HEK293T (cell line): ENCODE results near the gene UPK3B.
"Not testable (repeated sequence)": the region's sequence is repeated elsewhere in the genome, so short reads cannot be mapped to it uniquely, and the experiment has no call there.

Experiments used
- BHLHE40 ChIP-seq: fragments of 450-650 bp; IDR thresholded peaks from 2 replicates; pipeline ENCODE4 v1.6.1; 2016; ENCODE audit warnings: mild to moderate bottlenecking, moderate library complexity, borderline replicate concordance
- FOXA1 ChIP-seq: fragments of 450-650 bp; IDR thresholded peaks from 2 replicates; pipeline ENCODE4 v1.6.1; 2016; ENCODE audit warnings: mild to moderate bottlenecking
- FOXK2 ChIP-seq: fragments of 450-650 bp; IDR thresholded peaks from 2 replicates; pipeline ENCODE4 v1.6.1; 2016; ENCODE audit warnings: mild to moderate bottlenecking
- FOXM1 ChIP-seq: fragments of 450-650 bp; IDR thresholded peaks from 2 replicates; pipeline ENCODE4 v1.6.1; 2017; ENCODE audit warnings: mild to moderate bottlenecking, borderline replicate concordance
- HDGF ChIP-seq: fragments of 450-650 bp; IDR thresholded peaks from 2 replicates; pipeline ENCODE4 v1.6.1; 2017; ENCODE audit warnings: antibody characterized with exemption, borderline replicate concordance
- NFRKB ChIP-seq: fragments of 450-650 bp; IDR thresholded peaks from 2 replicates; pipeline ENCODE4 v1.6.1; 2016; ENCODE audit warnings: mild to moderate bottlenecking, moderate library complexity
- SP1 ChIP-seq: fragments of 450-650 bp; IDR thresholded peaks from 2 replicates; pipeline ENCODE4 v1.6.1; 2017
- SUZ12 ChIP-seq: fragments of 450-650 bp; IDR thresholded peaks from 2 replicates; pipeline ENCODE4 v1.6.1; 2016; ENCODE audit warnings: mild to moderate bottlenecking
- TARDBP ChIP-seq: fragments of 450-650 bp; IDR thresholded peaks from 2 replicates; pipeline ENCODE4 v1.6.1; 2016

- TF ChIP-seq FOXA1, TARDBP, SUZ12, NFRKB, SP1, FOXM1, FOXK2, BHLHE40, HDGF: not testable (repeated sequence)
These were observed 25.9 kb upstream of the UPK3B start for GRCh38 chr7:76484456-76484855.
